A549 (cell line): ENCODE measurements around the gene ADGRB2.

Experiments used
- BCL3 ChIP-seq: fragments of >200 bp; sonication (Bioruptor Twin); formaldehyde crosslinking; IDR thresholded peaks from 3 replicates; pipeline ENCODE4 v1.6.1; 2016
- EP300 ChIP-seq, 2 experiments: fragments of >200 bp; sonication (Bioruptor Twin); formaldehyde crosslinking; IDR thresholded peaks; 2 replicates in 1 of 2; 3 replicates in 1 of 2; pipeline ENCODE4 v1.6.1; 2016 to 2017
- POLR2A ChIP-seq: IDR thresholded peaks from 2 replicates; pipeline ENCODE4 v1.6.1; 2012; ENCODE audit warnings: mild to moderate bottlenecking, low read length

GRCh38 chr1:31742462-31743212 lies 21.5 kb downstream of the ADGRB2 start:
- no peak for TF ChIP-seq POLR2A
- no peak for TF ChIP-seq EP300 (IDR thresholded peaks at IDR 0.05)
- TF ChIP-seq BCL3, result no peak
